ENCODE measurements around the gene HPGDS.
"Not testable (repeated sequence)": the region's sequence is repeated elsewhere in the genome, so short reads cannot be mapped to it uniquely, and the experiment has no call there.

The HPGDS gene

DNA sequence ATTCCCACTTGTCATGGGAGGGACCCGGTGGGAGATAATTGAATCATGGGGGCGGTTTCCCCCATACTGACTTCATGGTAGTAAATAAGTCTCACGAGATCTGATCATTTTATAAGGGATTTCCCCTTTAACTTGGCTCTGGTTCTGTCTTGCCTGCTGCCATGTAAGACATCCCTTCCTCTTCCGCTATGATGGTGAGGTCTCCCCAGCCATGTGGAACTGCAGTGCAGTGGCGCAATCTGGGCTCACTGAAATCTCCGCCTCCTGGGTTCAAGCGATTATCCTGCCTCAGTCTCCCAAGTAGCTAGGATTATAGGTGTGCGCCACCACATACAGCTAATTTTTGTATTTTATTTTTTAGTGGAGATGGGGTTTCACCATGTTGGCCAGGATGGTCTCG lies 2.9 kb downstream of the HPGDS start (continued):
- no peak for TF ChIP-seq ZNF214 (tag by site-specific recombination; IDR thresholded peaks at IDR 0.05; ENCODE audit: borderline replicate concordance)
- no peak for TF ChIP-seq ZNF19 (tag by site-specific recombination; IDR thresholded peaks at IDR 0.05; ENCODE audit: low read depth)
- TF ChIP-seq ZNF624 (tag by site-specific recombination; IDR thresholded peaks at IDR 0.05): no peak
- no peak for TF ChIP-seq ZNF335 (tag by site-specific recombination; conservative IDR thresholded peaks at IDR 0.05)
- no peak for TF ChIP-seq ZNF202 (tag by site-specific recombination; IDR thresholded peaks at IDR 0.05; ENCODE audit: borderline replicate concordance)
- TF ChIP-seq ZNF311 (tag by site-specific recombination; IDR thresholded peaks at IDR 0.05; ENCODE audit: borderline replicate concordance): no peak
- TF ChIP-seq, protein P1, sequence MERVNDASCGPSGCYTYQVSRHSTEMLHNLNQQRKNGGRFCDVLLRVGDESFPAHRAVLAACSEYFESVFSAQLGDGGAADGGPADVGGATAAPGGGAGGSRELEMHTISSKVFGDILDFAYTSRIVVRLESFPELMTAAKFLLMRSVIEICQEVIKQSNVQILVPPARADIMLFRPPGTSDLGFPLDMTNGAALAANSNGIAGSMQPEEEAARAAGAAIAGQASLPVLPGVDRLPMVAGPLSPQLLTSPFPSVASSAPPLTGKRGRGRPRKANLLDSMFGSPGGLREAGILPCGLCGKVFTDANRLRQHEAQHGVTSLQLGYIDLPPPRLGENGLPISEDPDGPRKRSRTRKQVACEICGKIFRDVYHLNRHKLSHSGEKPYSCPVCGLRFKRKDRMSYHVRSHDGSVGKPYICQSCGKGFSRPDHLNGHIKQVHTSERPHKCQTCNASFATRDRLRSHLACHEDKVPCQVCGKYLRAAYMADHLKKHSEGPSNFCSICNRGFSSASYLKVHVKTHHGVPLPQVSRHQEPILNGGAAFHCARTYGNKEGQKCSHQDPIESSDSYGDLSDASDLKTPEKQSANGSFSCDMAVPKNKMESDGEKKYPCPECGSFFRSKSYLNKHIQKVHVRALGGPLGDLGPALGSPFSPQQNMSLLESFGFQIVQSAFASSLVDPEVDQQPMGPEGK (tag by site-specific recombination; IDR thresholded peaks at IDR 0.05): no peak

DNA sequence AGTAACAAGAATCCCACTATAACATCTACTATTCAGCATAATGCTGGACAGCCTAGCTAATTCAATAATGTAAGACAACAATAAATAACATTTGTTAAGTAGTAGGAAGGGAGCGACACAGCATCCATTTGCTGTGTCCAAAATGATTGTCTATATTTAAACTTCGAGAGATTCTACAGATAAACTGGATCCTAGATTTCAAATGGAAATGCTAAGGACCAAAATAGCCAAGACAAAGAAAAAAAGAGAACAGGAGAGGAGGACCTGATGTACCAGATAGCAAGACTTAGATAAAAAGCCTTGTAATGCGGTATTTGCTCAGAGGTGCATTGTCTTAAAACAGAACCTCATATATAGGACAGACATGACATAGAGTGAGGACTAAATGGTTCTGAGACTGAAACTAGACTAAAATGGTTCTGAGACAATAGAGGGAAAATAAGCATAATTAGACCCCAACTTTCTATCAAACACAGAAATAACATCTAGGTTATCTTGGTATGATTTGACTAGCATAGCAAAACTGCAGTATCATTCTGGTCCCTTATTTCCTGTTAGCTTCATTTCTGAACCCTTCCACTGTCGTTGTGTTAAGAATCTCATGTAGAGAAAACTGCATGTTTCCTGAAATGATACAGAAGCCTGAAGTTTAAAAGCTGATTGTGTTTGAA lies 3.8 kb downstream of the HPGDS start:
- H3K4me1 ChIP-seq (ENCODE audit: control insufficient read depth, insufficient read depth, low read length): no peaks in the 10 kb centered on the region
- H3K9me3 ChIP-seq (ENCODE audit: control insufficient read depth, insufficient read depth, low read depth, low read length): no peaks in the 10 kb centered on the region
- ChIA-PET CTCF (no interaction called here), POLR2A (no interaction called here)
- H3K36me3 ChIP-seq (ENCODE audit: control insufficient read depth in 2 of 2, insufficient read depth in 1 of 2, low read length in 2 of 2): no peaks in the 10 kb centered on the region
- TF ChIP-seq, protein P2, sequence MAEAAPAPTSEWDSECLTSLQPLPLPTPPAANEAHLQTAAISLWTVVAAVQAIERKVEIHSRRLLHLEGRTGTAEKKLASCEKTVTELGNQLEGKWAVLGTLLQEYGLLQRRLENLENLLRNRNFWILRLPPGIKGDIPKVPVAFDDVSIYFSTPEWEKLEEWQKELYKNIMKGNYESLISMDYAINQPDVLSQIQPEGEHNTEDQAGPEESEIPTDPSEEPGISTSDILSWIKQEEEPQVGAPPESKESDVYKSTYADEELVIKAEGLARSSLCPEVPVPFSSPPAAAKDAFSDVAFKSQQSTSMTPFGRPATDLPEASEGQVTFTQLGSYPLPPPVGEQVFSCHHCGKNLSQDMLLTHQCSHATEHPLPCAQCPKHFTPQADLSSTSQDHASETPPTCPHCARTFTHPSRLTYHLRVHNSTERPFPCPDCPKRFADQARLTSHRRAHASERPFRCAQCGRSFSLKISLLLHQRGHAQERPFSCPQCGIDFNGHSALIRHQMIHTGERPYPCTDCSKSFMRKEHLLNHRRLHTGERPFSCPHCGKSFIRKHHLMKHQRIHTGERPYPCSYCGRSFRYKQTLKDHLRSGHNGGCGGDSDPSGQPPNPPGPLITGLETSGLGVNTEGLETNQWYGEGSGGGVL (tag by site-specific recombination; IDR thresholded peaks at IDR 0.05): no peak
- TF ChIP-seq, protein P3, sequence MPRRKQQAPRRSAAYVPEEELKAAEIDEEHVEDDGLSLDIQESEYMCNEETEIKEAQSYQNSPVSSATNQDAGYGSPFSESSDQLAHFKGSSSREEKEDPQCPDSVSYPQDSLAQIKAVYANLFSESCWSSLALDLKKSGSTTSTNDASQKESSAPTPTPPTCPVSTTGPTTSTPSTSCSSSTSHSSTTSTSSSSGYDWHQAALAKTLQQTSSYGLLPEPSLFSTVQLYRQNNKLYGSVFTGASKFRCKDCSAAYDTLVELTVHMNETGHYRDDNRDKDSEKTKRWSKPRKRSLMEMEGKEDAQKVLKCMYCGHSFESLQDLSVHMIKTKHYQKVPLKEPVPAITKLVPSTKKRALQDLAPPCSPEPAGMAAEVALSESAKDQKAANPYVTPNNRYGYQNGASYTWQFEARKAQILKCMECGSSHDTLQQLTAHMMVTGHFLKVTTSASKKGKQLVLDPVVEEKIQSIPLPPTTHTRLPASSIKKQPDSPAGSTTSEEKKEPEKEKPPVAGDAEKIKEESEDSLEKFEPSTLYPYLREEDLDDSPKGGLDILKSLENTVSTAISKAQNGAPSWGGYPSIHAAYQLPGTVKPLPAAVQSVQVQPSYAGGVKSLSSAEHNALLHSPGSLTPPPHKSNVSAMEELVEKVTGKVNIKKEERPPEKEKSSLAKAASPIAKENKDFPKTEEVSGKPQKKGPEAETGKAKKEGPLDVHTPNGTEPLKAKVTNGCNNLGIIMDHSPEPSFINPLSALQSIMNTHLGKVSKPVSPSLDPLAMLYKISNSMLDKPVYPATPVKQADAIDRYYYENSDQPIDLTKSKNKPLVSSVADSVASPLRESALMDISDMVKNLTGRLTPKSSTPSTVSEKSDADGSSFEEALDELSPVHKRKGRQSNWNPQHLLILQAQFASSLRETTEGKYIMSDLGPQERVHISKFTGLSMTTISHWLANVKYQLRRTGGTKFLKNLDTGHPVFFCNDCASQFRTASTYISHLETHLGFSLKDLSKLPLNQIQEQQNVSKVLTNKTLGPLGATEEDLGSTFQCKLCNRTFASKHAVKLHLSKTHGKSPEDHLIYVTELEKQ (tag by site-specific recombination; IDR thresholded peaks at IDR 0.05; ENCODE audit: borderline replicate concordance): no peak
- TF ChIP-seq ZNF354C (tag by site-specific recombination; IDR thresholded peaks at IDR 0.05; ENCODE audit: borderline replicate concordance, low read depth) (no peak), ZNF175 (tag by site-specific recombination; IDR thresholded peaks at IDR 0.05) (no peak), ZNF155 (tag by site-specific recombination; IDR thresholded peaks at IDR 0.05) (no peak), ZNF138 (tag by site-specific recombination; IDR thresholded peaks at IDR 0.05; ENCODE audit: borderline replicate concordance) (no peak), SETDB1 (IDR thresholded peaks at IDR 0.05; ENCODE audit: insufficient read length, low read length) (no peak)
- TF ChIP-seq, protein P4, sequence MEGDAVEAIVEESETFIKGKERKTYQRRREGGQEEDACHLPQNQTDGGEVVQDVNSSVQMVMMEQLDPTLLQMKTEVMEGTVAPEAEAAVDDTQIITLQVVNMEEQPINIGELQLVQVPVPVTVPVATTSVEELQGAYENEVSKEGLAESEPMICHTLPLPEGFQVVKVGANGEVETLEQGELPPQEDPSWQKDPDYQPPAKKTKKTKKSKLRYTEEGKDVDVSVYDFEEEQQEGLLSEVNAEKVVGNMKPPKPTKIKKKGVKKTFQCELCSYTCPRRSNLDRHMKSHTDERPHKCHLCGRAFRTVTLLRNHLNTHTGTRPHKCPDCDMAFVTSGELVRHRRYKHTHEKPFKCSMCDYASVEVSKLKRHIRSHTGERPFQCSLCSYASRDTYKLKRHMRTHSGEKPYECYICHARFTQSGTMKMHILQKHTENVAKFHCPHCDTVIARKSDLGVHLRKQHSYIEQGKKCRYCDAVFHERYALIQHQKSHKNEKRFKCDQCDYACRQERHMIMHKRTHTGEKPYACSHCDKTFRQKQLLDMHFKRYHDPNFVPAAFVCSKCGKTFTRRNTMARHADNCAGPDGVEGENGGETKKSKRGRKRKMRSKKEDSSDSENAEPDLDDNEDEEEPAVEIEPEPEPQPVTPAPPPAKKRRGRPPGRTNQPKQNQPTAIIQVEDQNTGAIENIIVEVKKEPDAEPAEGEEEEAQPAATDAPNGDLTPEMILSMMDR (tag by site-specific recombination; IDR thresholded peaks at IDR 0.05): no peak
- TF ChIP-seq, protein P5, sequence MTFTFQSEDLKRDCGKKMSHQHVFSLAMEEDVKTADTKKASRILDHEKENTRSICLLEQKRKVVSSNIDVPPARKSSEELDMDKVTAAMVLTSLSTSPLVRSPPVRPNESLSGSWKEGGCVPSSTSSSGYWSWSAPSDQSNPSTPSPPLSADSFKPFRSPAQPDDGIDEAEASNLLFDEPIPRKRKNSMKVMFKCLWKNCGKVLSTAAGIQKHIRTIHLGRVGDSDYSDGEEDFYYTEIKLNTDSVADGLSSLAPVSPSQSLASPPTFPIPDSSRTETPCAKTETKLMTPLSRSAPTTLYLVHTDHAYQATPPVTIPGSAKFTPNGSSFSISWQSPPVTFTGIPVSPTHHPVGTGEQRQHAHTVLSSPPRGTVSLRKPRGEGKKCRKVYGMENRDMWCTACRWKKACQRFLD (tag by site-specific recombination; IDR thresholded peaks at IDR 0.05): no peak
- TF ChIP-seq, protein P6, sequence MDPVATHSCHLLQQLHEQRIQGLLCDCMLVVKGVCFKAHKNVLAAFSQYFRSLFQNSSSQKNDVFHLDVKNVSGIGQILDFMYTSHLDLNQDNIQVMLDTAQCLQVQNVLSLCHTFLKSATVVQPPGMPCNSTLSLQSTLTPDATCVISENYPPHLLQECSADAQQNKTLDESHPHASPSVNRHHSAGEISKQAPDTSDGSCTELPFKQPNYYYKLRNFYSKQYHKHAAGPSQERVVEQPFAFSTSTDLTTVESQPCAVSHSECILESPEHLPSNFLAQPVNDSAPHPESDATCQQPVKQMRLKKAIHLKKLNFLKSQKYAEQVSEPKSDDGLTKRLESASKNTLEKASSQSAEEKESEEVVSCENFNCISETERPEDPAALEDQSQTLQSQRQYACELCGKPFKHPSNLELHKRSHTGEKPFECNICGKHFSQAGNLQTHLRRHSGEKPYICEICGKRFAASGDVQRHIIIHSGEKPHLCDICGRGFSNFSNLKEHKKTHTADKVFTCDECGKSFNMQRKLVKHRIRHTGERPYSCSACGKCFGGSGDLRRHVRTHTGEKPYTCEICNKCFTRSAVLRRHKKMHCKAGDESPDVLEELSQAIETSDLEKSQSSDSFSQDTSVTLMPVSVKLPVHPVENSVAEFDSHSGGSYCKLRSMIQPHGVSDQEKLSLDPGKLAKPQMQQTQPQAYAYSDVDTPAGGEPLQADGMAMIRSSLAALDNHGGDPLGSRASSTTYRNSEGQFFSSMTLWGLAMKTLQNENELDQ (tag by site-specific recombination; IDR thresholded peaks at IDR 0.05; ENCODE audit: low read depth): no peak
- no peak overlapping the region for H3K4me3 ChIP-seq (ENCODE audit: low read depth, low read length)
- no peak overlapping the region for H3K27ac ChIP-seq (ENCODE audit: extremely low read depth, low read depth, low read length)

DNA sequence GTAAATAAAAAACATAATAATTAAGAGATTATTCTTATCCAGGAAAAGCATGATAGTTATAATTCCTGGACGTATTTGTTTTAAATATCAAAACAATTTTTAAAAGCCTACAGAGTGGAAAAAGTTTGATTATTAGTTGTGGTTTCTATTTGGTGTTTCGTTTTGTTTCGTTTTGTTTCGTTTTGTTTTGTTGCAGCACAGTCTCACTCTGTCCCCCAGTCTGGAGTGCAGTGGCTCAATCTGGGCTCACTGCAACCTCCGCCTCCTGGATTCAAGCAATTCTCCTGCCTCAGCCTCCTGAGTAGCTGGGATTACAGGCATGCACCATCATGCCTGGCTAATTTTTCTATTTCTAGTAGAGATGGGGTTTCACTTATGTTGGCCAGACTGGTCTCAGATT lies 5.8 kb downstream of the HPGDS start:
- H3K27ac ChIP-seq (ENCODE audit: extremely low read depth, low read depth, low read length); POLR2A ChIA-PET; H3K9me3 ChIP-seq (ENCODE audit: control insufficient read depth, insufficient read depth, low read depth, low read length); H3K36me3 ChIP-seq (ENCODE audit: control insufficient read depth in 2 of 2, insufficient read depth in 1 of 2, low read length in 2 of 2); CTCF ChIA-PET; H3K4me3 ChIP-seq (ENCODE audit: low read depth, low read length); H3K4me1 ChIP-seq (ENCODE audit: control insufficient read depth, insufficient read depth, low read length): not testable (repeated sequence)
